Endodermal cell (in vitro differentiated cells): ENCODE results near the gene STEAP4. TPM values are rescaled to one million over a fixed set of nuclear protein-coding genes. Genes with fewer than 3 reads are reported as not detected.

ENCODE experiments used
- DNase-seq: peaks from one replicate; pipeline ENCODE4 v3.0.0-alpha.2; 2017
- H3K27ac ChIP-seq: 2 replicates; pipeline ENCODE4 v1.5.1; 2013; ENCODE audit warnings: mild to moderate bottlenecking, low read depth, low read length, moderate library complexity
- H3K27me3 ChIP-seq: 2 replicates; pipeline ENCODE4 v1.6.1; 2013; ENCODE audit warnings: mild to moderate bottlenecking, low read length, moderate library complexity; ENCODE audit not compliant: insufficient read depth, control insufficient read depth, poor library complexity, severe bottlenecking
- H3K36me3 ChIP-seq: 2 replicates; pipeline ENCODE4 v1.7.0; 2013; ENCODE audit warnings: mild to moderate bottlenecking, low read length, moderate library complexity; ENCODE audit not compliant: control insufficient read depth, insufficient read depth
- H3K4me1 ChIP-seq: one replicate; pipeline ENCODE4 v1.7.0; 2013; ENCODE audit warnings: low read length; ENCODE audit not compliant: control insufficient read depth, insufficient read depth
- H3K4me3 ChIP-seq: 2 replicates; pipeline ENCODE4 v1.5.1; 2013; ENCODE audit warnings: mild to moderate bottlenecking, low read length, moderate library complexity
- H3K9ac ChIP-seq: 2 replicates; pipeline ENCODE4 v1.6.1; 2013; ENCODE audit warnings: mild to moderate bottlenecking, low read length, moderate library complexity; ENCODE audit not compliant: poor library complexity, severe bottlenecking; ENCODE audit errors: extremely low read depth
- H3K9me3 ChIP-seq: 2 replicates; pipeline ENCODE4 v1.6.1; 2013; ENCODE audit warnings: mild to moderate bottlenecking, low read length, moderate library complexity; ENCODE audit not compliant: control insufficient read depth
- H3K27ac Mint-ChIP-seq: 2 replicates; pipeline ENCODE4 v1.8.0; 2020; ENCODE audit warnings: mixed read lengths
- H3K27me3 Mint-ChIP-seq: 2 replicates; pipeline ENCODE4 v1.8.0; 2021; ENCODE audit warnings: mild to moderate bottlenecking, mixed read lengths; ENCODE audit not compliant: insufficient read depth
- H3K36me3 Mint-ChIP-seq: 2 replicates; pipeline ENCODE4 v1.8.0; 2020; ENCODE audit warnings: low read depth, mixed read lengths
- H3K4me1 Mint-ChIP-seq: 2 replicates; pipeline ENCODE4 v1.8.0; 2020; ENCODE audit warnings: mixed read lengths
- H3K4me3 Mint-ChIP-seq: 2 replicates; pipeline ENCODE4 v1.8.0; 2020; ENCODE audit warnings: mild to moderate bottlenecking, moderate library complexity, mixed read lengths
- H3K9me3 Mint-ChIP-seq: 2 replicates; pipeline ENCODE4 v1.8.0; 2020; ENCODE audit warnings: mild to moderate bottlenecking, mixed read lengths
- WGBS, 2 experiments: methylation state at CpG; one replicate each; pipeline versions ENCODE4 v1.1.5 to v1.1.7; 2013; ENCODE audit warnings: missing lambda C conversion rate in 2 of 2, mixed read lengths in 1 of 2; ENCODE audit not compliant: insufficient coverage in 1 of 2, insufficient read length in 1 of 2; 5-methylcytosine and 5-hydroxymethylcytosine counted together
- total RNA-seq, 2 donors: library from RNA; stranded (reverse); fragmentation: NEBNext Ultra II Directional in 1 of 2; extraction: Animal tissue kit (Norgen Biotek cat#: 25700) in 1 of 2; gene quantifications; 2 replicates in 1 of 2; 3 replicates in 1 of 2; pipeline ENCODE4 v1.2.1, GENCODE V29; 2021
- TF ChIP-seq, protein P1 (sequence below): fragments of 200-600 bp; sonication (generic); conservative IDR thresholded peaks from 2 replicates; pipeline ENCODE4 v1.5.0; 2021; ENCODE audit warnings: antibody characterized with exemption, mild to moderate bottlenecking

STEAP4 gene
- total RNA-seq, 2 donors from 2014 or later: not detected

GRCh38 chr7:88243345-88243909 lies 63.3 kb downstream of the STEAP4 start:
- no peaks in the 10 kb centered on the region for H3K27me3 Mint-ChIP-seq
- no peaks in the 10 kb centered on the region for H3K4me1 ChIP-seq
- no peaks in the 10 kb centered on the region for H3K9me3 Mint-ChIP-seq
- DNase-seq: peak; percentile 69
- no peak overlapping the region for H3K9ac ChIP-seq
- no peaks in the 10 kb centered on the region for H3K36me3 Mint-ChIP-seq
- H3K4me3 Mint-ChIP-seq: no peak overlapping the region
- H3K27ac ChIP-seq: no peak overlapping the region
- peaks cover 4% of the 10 kb centered on the region for H3K4me1 Mint-ChIP-seq
- H3K36me3 ChIP-seq: no peaks in the 10 kb centered on the region
- no peak overlapping the region for H3K27ac Mint-ChIP-seq
- no peaks in the 10 kb centered on the region for H3K27me3 ChIP-seq
- H3K4me3 ChIP-seq: no peak overlapping the region
- no peaks in the 10 kb centered on the region for H3K9me3 ChIP-seq
- WGBS, 2 experiments: 25 to 46% methylated on average over 1 to 2 of the region's 2 CpGs
- TF ChIP-seq, protein P1, sequence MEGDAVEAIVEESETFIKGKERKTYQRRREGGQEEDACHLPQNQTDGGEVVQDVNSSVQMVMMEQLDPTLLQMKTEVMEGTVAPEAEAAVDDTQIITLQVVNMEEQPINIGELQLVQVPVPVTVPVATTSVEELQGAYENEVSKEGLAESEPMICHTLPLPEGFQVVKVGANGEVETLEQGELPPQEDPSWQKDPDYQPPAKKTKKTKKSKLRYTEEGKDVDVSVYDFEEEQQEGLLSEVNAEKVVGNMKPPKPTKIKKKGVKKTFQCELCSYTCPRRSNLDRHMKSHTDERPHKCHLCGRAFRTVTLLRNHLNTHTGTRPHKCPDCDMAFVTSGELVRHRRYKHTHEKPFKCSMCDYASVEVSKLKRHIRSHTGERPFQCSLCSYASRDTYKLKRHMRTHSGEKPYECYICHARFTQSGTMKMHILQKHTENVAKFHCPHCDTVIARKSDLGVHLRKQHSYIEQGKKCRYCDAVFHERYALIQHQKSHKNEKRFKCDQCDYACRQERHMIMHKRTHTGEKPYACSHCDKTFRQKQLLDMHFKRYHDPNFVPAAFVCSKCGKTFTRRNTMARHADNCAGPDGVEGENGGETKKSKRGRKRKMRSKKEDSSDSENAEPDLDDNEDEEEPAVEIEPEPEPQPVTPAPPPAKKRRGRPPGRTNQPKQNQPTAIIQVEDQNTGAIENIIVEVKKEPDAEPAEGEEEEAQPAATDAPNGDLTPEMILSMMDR: peak; percentile 93

GRCh38 chr7:88239852-88240251 lies 66.8 kb downstream of the STEAP4 start:
- Histone ChIP-seq H3K27ac (no peak overlapping the region), H3K4me1 (no peaks in the 10 kb centered on the region), H3K4me3 (no peak overlapping the region), H3K9me3 (no peaks in the 10 kb centered on the region), H3K27me3 (no peaks in the 10 kb centered on the region), H3K36me3 (no peaks in the 10 kb centered on the region), H3K9ac (no peak overlapping the region)
- H3K4me1 Mint-ChIP-seq: peaks cover 4% of the 10 kb centered on the region
- no peak overlapping the region for H3K4me3 Mint-ChIP-seq
- no peaks in the 10 kb centered on the region for H3K27me3 Mint-ChIP-seq
- WGBS, 2 experiments: no CpG with 5 or more reads among the region's 1 CpG
- no peak overlapping the region for H3K27ac Mint-ChIP-seq
- TF ChIP-seq, protein P1: no peak
- H3K9me3 Mint-ChIP-seq: no peaks in the 10 kb centered on the region
- DNase-seq: no peak
- no peaks in the 10 kb centered on the region for H3K36me3 Mint-ChIP-seq

DNA sequence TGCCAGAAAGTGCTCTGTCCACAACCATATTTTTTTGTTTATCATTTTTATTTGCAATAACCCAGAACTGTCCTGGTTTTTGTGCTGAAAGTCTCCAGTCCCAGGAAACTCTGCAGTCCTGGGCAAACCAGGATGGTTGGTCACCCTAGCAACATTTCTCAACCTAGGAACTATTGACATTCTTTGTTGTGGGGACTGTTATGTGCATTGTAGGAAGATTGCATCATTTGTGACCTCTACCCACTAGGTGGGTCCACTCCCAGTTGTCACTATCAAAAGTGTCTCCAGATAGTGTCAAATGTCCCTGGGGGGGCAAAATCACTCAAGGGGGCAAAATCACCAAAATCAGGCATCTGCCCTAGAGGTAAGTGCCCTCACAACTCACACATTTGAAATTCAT lies 72.9 kb downstream of the STEAP4 start:
- TF ChIP-seq, protein P1: no peak
- no peaks in the 10 kb centered on the region for H3K27me3 Mint-ChIP-seq
- Histone ChIP-seq H3K9ac (no peak overlapping the region), H3K9me3 (no peaks in the 10 kb centered on the region), H3K4me1 (no peaks in the 10 kb centered on the region), H3K27ac (no peak overlapping the region), H3K4me3 (no peak overlapping the region), H3K27me3 (no peaks in the 10 kb centered on the region), H3K36me3 (no peaks in the 10 kb centered on the region)
- no peak overlapping the region for H3K27ac Mint-ChIP-seq
- no peak for DNase-seq
- no peak overlapping the region for H3K4me3 Mint-ChIP-seq
- H3K36me3 Mint-ChIP-seq: no peaks in the 10 kb centered on the region
- no peaks in the 10 kb centered on the region for H3K9me3 Mint-ChIP-seq
- H3K4me1 Mint-ChIP-seq: no peaks in the 10 kb centered on the region
